HG03039 (cell line): ENCODE measurements around the gene TDP2.
"Not testable (repeated sequence)": the region's sequence is repeated elsewhere in the genome, so short reads cannot be mapped to it uniquely, and the experiment has no call there.

ENCODE experiments used
- ATAC-seq: cut with Tn5 transposase; IDR thresholded peaks from one replicate; pipeline ENCODE4 v1.9.1; 2021; ENCODE audit warnings: mild to moderate bottlenecking, moderate library complexity; ENCODE audit not compliant: unreplicated experiment

Gene TDP2

GRCh38 chr6:24655215-24655614, 11.5 kb downstream of the TDP2 start:
- no peak for ATAC-seq

- ATAC-seq, result no peak
These were observed 16.3 kb downstream of the TDP2 start for GRCh38 chr6:24650365-24650764.

- ATAC-seq, result no peak
These were observed 17.0 kb downstream of the TDP2 start for GRCh38 chr6:24649691-24650090.

DNA sequence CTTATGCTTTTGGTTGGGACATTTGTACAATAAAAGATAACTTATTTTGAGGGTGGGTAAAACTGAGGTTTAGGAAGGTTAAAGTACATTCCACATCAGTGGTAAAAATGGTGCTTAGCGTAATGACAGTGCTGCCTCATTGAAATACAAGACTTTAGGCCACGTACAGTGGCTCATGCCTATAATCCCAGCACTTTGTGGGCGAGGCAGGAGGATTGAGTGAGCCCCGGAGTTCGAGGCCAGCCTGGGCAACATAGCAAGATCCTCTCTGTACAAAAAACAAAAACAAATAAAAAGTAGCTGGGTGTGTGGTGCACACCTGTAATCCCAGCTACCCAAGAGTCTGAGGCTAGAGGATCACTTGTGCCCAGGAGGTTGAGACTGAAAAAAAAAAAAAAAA, 18.4 kb downstream of the TDP2 start:
- ATAC-seq, result no peak

DNA sequence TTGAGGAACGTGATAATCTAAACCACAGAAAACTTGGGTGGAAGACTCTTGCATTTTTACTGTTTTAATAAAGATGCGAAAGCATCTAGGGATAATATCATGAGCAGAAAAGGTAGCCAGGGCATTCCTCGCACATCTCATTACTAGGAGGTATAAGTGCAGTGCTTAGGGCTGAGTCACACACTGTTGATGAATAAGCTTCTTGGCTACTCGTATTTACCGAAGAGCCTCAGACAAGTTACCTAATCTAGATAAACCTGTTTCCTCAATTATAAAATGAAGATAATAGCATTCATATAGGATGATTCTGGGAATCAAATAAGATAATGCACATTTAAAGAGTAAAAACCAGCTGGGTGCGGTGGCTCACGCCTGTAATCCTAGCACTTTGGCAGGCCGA, 19.9 kb downstream of the TDP2 start:
- ATAC-seq, result no peak

GRCh38 chr6:24644377-24644776, 22.3 kb downstream of the TDP2 start:
- no peak for ATAC-seq

- no peak for ATAC-seq
These were observed 22.8 kb downstream of the TDP2 start for GRCh38 chr6:24643920-24644319.

- no peak for ATAC-seq
These were observed 24.6 kb downstream of the TDP2 start for GRCh38 chr6:24642061-24642460.

DNA sequence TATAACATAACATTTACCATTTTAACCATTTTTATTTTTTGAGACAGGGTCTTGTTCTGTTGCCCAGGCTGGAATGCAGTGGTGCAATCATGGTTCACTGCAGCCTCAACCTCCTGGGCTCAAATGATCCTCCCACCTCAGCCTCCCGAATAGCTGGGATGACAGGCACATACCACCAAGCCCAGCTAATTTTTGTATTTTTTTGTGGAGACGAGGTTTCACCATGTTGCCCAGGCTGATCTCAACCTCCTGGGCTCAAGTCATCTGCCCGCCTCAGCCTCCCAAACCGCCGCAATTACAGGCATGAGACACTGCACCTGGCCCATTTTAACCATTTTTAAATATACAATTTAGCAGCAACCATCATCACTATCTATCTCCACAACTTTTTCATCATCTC, 26.1 kb downstream of the TDP2 start:
- not testable (repeated sequence) for ATAC-seq

- ATAC-seq, result no peak
These were observed 26.5 kb downstream of the TDP2 start for GRCh38 chr6:24640166-24640565.

GRCh38 chr6:24636681-24637080, 30.0 kb downstream of the TDP2 start:
- ATAC-seq, result no peak

DNA sequence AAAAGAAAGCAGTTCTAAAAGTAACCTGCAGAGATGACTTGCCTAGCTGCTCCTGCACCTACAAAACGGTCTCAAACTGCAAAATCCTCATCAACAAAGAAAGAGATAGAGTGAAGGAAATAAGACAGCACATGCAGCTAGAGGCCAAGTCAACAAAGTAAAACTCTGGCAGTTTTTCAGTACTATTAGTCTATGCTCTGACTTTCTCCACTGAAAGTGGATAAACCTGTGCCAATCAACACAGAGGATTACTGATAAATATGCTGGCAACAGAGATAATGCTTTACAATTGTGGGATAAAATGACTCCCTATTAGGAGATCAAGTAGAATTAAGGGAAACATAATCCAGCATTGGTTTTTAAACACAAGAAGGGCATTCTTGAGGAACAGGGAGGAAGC, 34.1 kb downstream of the TDP2 start:
- ATAC-seq, result no peak

GRCh38 chr6:24631671-24632070, 35.0 kb downstream of the TDP2 start:
- ATAC-seq, result no peak

- ATAC-seq, result no peak
These were observed 35.7 kb downstream of the TDP2 start for GRCh38 chr6:24630856-24631505.

DNA sequence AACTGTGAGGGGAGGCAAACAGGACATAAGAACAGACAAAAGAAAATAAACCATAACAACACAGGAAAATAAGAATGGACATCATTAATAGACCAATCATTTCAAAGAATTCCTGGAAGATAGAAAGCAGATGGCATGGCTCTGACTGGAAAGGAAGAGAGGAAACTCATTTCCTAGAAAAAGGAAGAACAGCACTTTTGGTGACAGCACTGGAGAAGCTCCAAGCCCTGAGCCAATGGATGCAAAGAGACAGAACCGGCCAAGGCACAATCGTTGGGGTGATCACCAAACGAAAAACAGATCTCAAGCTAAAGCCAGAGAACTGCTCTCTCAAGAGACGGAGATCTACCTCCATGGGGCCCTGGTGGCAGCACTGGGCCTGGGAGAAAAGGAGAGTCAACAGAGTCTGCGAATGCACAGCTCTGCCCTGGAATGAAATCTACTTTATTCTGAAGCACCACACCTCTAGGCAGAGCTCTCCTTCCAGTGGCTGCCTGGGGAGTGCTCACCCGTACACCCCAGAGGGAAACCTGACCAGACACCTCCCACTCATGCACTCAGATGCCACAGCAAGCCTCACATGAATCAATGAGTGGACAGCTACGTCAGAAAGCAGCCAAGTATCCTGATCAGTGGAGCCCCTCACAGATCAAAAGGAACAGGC, 44.9 kb downstream of the TDP2 start:
- ATAC-seq, result no peak

GRCh38 chr6:24620637-24621036, 46.1 kb downstream of the TDP2 start:
- ATAC-seq, result no peak

DNA sequence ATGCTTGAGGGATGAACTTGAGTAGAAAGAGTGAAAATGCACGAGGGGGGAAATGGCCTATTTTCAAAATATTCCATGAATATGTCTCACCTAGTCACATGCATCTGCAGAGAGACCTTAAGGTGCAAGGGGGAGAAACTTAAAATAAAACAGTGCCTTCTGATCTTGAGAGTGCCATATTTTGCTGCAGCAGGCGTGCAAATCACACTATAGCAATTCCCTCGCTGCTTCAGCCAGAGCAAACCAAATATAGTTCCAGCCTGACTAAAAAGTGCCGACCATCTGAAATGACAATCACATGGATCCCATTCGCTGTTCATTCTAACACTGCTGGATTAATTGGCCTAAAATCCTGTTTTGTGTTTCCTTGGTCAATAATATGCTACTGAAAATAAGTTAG, 47.0 kb downstream of the TDP2 start:
- no peak for ATAC-seq

GRCh38 chr6:24614648-24615047, 52.1 kb downstream of the TDP2 start:
- no peak for ATAC-seq

- ATAC-seq, result no peak
These were observed 52.7 kb downstream of the TDP2 start for GRCh38 chr6:24614043-24614420.

DNA sequence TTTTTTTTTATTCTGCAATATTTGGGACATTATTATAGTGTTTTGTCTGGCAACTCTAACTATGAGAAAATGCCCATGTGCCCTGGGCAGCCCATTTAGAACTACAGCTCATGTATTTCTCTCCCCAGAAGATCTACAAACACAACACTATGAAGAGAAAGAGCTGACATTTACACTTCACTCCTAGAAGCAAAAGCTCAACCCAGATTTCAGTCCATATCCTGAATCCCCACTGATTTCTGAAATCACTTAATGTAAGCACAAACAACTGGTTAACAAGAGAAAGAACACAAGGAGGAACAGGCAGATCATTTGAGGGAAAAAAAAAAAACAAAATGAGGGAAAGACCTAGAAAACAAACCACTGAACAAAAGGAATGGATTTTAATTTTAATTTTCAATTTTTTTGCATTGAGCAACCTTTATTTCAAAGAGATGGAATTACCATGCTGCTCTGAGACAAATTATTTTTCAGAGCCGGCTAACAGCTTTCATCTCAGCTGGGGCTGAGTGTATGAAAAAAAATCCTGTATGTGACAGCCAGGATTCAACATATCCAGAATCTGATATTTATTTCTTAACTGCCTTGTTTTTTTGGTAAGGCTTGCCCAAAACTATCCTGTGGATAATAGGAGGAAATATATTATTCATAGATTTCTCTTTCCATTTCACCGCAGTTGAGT, 53.2 kb downstream of the TDP2 start:
- ATAC-seq, result no peak

DNA sequence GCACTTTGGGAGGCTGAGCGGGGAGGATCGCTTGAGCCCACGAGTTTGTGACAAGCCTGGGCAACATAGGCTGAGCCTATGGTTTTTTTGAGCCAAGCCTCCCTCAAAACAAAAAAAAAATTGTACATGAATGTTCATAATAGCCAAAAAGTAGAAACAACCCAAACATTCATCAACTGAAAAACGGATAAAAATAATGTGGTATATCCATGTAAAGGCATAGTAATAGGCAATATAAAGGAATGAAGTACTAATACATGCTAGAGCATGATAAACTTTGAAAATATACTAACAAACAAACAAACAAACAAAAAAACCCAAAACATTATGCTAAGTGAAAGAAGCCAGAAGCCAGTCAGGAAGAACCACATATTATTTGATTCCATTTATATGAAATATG, 56.0 kb downstream of the TDP2 start:
- no peak for ATAC-seq

DNA sequence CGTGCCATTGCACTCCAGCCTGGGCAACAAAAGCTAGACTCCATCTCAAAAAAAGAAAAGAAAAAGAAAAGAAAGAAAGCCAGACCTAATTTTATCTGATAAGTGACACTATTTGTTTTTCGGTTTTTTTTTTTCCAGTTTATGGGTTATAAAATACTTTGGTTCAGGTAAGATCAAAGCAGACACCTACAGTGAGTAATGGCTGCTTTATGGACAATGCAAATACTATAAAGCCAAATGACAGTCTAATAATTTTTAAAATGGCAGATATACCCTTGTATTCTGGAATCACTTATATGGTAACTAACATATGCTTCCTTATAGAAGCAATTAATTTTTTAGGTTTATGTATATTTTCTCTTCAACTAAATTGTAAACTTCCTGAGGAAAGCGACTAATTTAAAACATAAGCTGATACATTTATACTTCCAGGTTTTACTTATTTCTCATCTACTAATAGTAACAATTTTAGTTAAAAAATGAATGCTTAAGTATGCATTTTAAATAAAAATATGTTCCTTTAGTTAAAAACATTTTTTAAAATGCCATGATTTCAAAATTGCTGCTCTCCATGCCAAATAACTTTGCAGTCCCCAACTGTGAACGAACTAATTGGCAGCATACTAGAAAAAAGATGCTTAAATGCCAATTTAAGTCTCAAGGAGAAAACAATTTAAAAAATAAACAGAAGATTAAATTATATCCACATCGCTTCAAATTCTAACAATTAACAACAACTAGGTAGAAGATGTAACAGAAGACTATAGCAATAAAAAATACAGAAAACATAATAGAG, 59.2 kb downstream of the TDP2 start:
- no peak for ATAC-seq
